PFSK-1 (cell line): ENCODE data around the gene SNX8.

Experiments
- FOXP2 ChIP-seq: optimal IDR thresholded peaks from 2 replicates; pipeline ENCODE3; 2011; ENCODE audit warnings: borderline replicate concordance, control low read depth, inconsistent platforms; ENCODE audit not compliant: insufficient read depth; ENCODE audit errors: extremely low read length, extremely low read depth
- POLR2AphosphoS5 ChIP-seq: IDR thresholded peaks from 2 replicates; pipeline ENCODE4 v1.6.1; 2012; ENCODE audit warnings: low read depth, mild to moderate bottlenecking, control low read depth, low read length, moderate library complexity
- SIN3A ChIP-seq: IDR thresholded peaks from 2 replicates; pipeline ENCODE4 v1.6.1; 2012; ENCODE audit warnings: mild to moderate bottlenecking, low read length, moderate library complexity, borderline replicate concordance; ENCODE audit not compliant: insufficient read depth
- TAF1 ChIP-seq: IDR thresholded peaks from 2 replicates; pipeline ENCODE4 v1.6.1; 2012; ENCODE audit warnings: low read length, control low read depth, borderline replicate concordance; ENCODE audit not compliant: insufficient read depth
- TF ChIP-seq, protein P1 (sequence below), 2 experiments: IDR thresholded peaks; 2 replicates each; pipeline versions ENCODE4 v1.6.1 to v1.8.0; 2011 to 2012; ENCODE audit warnings: low read depth in 2 of 2, low read length in 2 of 2, control low read depth in 1 of 2, inconsistent platforms in 1 of 2, mild to moderate bottlenecking in 1 of 2, moderate library complexity in 1 of 2; ENCODE audit not compliant: insufficient read depth in 1 of 2

The SNX8 gene

DNA sequence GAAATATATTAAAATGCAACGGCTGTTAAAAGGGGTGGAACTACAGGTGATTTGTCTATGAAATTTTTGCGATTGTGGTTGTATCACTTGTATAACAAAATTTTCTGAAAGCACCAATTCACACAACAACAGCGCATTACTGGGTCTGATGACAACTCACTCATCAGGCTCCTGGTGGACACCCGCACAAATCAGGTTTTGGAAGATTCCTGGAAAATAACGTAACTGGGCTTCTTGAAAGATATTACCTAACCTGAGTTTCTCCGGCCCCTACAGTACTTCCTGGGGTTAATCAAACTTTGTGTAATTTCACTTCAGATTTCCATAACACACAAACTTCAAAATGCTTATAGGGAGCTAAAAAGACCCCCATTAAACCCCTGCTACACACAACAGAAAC, 7.6 kb downstream of the SNX8 start:
- TF ChIP-seq TAF1: no peak
- no peak for TF ChIP-seq POLR2AphosphoS5
- no peak for TF ChIP-seq SIN3A
- TF ChIP-seq, protein P1, sequence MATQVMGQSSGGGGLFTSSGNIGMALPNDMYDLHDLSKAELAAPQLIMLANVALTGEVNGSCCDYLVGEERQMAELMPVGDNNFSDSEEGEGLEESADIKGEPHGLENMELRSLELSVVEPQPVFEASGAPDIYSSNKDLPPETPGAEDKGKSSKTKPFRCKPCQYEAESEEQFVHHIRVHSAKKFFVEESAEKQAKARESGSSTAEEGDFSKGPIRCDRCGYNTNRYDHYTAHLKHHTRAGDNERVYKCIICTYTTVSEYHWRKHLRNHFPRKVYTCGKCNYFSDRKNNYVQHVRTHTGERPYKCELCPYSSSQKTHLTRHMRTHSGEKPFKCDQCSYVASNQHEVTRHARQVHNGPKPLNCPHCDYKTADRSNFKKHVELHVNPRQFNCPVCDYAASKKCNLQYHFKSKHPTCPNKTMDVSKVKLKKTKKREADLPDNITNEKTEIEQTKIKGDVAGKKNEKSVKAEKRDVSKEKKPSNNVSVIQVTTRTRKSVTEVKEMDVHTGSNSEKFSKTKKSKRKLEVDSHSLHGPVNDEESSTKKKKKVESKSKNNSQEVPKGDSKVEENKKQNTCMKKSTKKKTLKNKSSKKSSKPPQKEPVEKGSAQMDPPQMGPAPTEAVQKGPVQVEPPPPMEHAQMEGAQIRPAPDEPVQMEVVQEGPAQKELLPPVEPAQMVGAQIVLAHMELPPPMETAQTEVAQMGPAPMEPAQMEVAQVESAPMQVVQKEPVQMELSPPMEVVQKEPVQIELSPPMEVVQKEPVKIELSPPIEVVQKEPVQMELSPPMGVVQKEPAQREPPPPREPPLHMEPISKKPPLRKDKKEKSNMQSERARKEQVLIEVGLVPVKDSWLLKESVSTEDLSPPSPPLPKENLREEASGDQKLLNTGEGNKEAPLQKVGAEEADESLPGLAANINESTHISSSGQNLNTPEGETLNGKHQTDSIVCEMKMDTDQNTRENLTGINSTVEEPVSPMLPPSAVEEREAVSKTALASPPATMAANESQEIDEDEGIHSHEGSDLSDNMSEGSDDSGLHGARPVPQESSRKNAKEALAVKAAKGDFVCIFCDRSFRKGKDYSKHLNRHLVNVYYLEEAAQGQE (IDR thresholded peaks at IDR 0.05; ENCODE audit: insufficient read depth in 1 of 2, low read depth in 2 of 2, low read length in 2 of 2): no peak
- TF ChIP-seq FOXP2: no peak

DNA sequence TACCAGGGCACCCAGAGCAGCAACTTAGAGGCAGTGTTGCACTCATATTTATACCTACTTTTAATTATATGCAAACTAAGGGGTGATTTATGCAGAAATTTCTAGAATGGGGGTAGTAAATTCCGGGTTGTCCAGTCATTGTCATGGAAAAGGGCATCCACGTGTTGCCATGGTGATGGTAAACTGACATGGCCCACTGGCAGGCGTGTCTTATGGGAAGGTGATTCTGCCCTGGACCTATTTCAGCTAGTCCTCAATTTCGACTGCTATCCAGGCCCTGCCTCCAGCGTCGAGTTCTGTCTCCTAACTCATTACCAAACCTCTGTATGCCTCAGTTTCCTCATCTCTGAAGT, 12.8 kb downstream of the SNX8 start:
- no peak for TF ChIP-seq SIN3A
- TF ChIP-seq POLR2AphosphoS5: no peak
- TF ChIP-seq, protein P1 (IDR thresholded peaks at IDR 0.05; ENCODE audit: insufficient read depth in 1 of 2, low read depth in 2 of 2, low read length in 2 of 2): no peak
- no peak for TF ChIP-seq TAF1
- TF ChIP-seq FOXP2: no peak

DNA sequence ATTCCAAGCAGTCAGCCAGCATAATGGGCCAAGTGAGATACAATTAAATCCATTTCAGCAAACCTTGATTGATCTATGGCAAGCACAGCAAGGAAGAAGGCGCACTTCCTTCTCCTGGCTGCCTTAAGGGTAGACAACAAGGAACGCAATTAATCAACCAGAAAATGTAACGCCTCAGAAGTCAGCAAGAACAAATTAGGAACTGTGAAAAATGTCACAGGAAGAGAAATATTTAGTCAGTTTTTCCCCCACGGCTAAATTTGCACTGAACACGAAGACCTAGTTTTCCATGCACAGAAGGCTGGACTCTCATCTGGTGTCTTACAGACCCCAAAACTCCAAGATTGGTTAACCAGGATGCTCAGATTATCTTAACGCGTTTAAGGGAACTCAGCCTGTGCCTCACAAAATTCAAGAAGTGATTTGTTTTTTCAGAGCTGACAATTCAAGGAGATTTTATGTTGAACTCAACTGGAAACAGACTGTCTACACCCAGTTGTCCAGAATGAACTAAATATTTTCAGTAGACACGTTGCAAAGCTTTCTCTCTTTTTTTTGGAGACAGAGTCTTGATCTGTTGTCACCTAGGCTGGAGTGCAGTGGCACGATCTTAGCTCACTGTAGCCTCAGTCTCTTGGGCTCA, 14.2 kb downstream of the SNX8 start:
- no peak for TF ChIP-seq TAF1
- no peak for TF ChIP-seq POLR2AphosphoS5
- TF ChIP-seq FOXP2: no peak
- TF ChIP-seq, protein P1 (IDR thresholded peaks at IDR 0.05; ENCODE audit: insufficient read depth in 1 of 2, low read depth in 2 of 2, low read length in 2 of 2): no peak
- TF ChIP-seq SIN3A: no peak

DNA sequence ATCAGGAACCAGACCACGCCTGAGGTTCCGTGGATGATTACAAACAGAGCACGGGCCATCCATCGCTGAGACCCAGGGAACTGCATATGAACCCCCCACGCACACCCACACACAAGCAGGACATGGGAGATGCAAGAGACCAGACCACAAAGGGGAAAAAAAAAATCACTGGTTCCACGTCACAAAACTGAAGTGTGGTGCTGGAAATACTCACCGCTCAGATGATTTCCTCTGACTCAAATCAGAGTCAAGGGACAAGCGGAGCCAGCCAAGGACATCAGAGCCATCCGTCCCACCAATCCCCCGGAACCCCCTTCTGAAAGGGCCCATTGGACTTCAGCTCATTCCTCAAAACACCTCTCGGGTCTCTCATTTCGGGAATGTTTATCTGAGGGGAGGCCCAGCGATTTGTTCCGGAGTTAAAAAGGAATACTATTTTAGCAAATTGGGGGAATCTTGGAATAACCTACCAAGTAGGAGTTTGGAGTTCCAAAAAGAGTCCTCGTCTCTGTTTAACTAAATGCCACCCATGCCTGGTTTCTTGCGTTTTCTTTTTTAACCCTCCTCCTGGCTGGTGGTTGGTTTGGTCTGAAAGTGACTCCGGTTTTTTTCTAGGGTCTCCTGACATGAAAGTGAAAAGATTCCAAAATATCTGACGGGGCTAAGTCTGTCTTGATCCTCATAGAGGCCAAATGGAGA, 15.0 kb downstream of the SNX8 start:
- no peak for TF ChIP-seq FOXP2
- TF ChIP-seq SIN3A: no peak
- TF ChIP-seq, protein P1 (IDR thresholded peaks at IDR 0.05; ENCODE audit: insufficient read depth in 1 of 2, low read depth in 2 of 2, low read length in 2 of 2): no peak
- no peak for TF ChIP-seq POLR2AphosphoS5
